CD14-positive monocyte (primary cell): Measurements from ENCODE around the gene ASB9. TPM values are rescaled to one million over a fixed set of nuclear protein-coding genes. Genes with fewer than 3 reads are reported as not detected.
"Not testable (repeated sequence)": the region's sequence is repeated elsewhere in the genome, so short reads cannot be mapped to it uniquely, and the experiment has no call there.

Source experiments
- DNase-seq, 3 donors: peaks; one replicate each; pipeline ENCODE4 v3.0.0-alpha.2; 2011 to 2022
- H2AFZ ChIP-seq: 2 replicates; pipeline ENCODE4 v1.6.0; 2012; ENCODE audit warnings: mild to moderate bottlenecking, low read depth, low read length, inconsistent platforms; ENCODE audit not compliant: insufficient read depth, poor library complexity, severe bottlenecking
- H3K27ac ChIP-seq, 2 donors: 1 replicate in 1 of 2; 2 replicates in 1 of 2; pipeline ENCODE4 v1.5.1; 2012 to 2013; ENCODE audit warnings: low read length in 2 of 2, control low read depth in 1 of 2, inconsistent platforms in 1 of 2, low read depth in 1 of 2, mild to moderate bottlenecking in 1 of 2
- H3K27me3 ChIP-seq, 2 donors: one replicate each; pipeline versions ENCODE4 v1.6.0 to v1.6.1; 2011 to 2013; ENCODE audit warnings: low read length in 2 of 2; ENCODE audit not compliant: control insufficient read depth in 2 of 2, insufficient read depth in 2 of 2
- H3K36me3 ChIP-seq, 2 donors: replicated peaks in 1 of 2; 1 replicate in 1 of 2; 2 replicates in 1 of 2; pipeline versions ENCODE4 v1.5.1 to v1.6.1; 2012 to 2013; ENCODE audit warnings: low read length in 2 of 2, control low read depth in 1 of 2, inconsistent platforms in 1 of 2, mild to moderate bottlenecking in 1 of 2; ENCODE audit not compliant: insufficient read depth in 2 of 2, control insufficient read depth in 1 of 2
- H3K4me1 ChIP-seq, 2 donors: 1 replicate in 1 of 2; 2 replicates in 1 of 2; pipeline versions ENCODE4 v1.5.1 to v1.6.1; 2012 to 2013; ENCODE audit warnings: low read length in 2 of 2, control low read depth in 1 of 2, inconsistent platforms in 1 of 2, mild to moderate bottlenecking in 1 of 2, moderate library complexity in 1 of 2; ENCODE audit not compliant: insufficient read depth in 2 of 2, control insufficient read depth in 1 of 2
- H3K4me2 ChIP-seq: replicated peaks from 2 replicates; pipeline ENCODE3; 2012; ENCODE audit warnings: low read length, moderate library complexity, mild to moderate bottlenecking; ENCODE audit not compliant: poor library complexity, severe bottlenecking; ENCODE audit errors: extremely low read depth
- H3K4me3 ChIP-seq, 3 experiments: fragments of 200-600 bp in 1 of 3; sonication (generic) in 1 of 3; replicated peaks in 1 of 3; 1 replicate in 2 of 3; 2 replicates in 1 of 3; pipeline ENCODE4 v1.5.1; 2011 to 2013; ENCODE audit warnings: low read length in 3 of 3, mild to moderate bottlenecking in 3 of 3, control low read depth in 2 of 3, low read depth in 2 of 3, inconsistent platforms in 1 of 3, moderate library complexity in 1 of 3
- H3K79me2 ChIP-seq: 2 replicates; pipeline ENCODE4 v1.6.0; 2012; ENCODE audit warnings: mild to moderate bottlenecking, control low read depth, inconsistent platforms, low read length, moderate library complexity; ENCODE audit not compliant: insufficient read depth
- H3K9ac ChIP-seq: 2 replicates; pipeline ENCODE4 v1.6.0; 2017; ENCODE audit warnings: low read length, mild to moderate bottlenecking; ENCODE audit not compliant: insufficient read depth, poor library complexity, severe bottlenecking
- H3K9me3 ChIP-seq, 2 donors: replicated peaks in 1 of 2; 1 replicate in 1 of 2; 2 replicates in 1 of 2; pipeline versions ENCODE4 v1.5.1 to v1.6.1; 2012 to 2013; ENCODE audit warnings: low read length in 2 of 2, control low read depth in 1 of 2; ENCODE audit not compliant: control insufficient read depth in 1 of 2, insufficient read depth in 1 of 2
- H4K20me1 ChIP-seq: 2 replicates; pipeline ENCODE4 v1.6.0; 2012; ENCODE audit warnings: mild to moderate bottlenecking, low read length, control low read depth, moderate library complexity; ENCODE audit not compliant: insufficient read depth
- H3K27ac Mint-ChIP-seq, 7 donors: one replicate each; pipeline ENCODE4 v1.8.0; 2020; ENCODE audit warnings: mild to moderate bottlenecking in 7 of 7, mixed read lengths in 7 of 7, moderate library complexity in 6 of 7, inconsistent platforms in 2 of 7
- H3K27me3 Mint-ChIP-seq, 3 donors: one replicate each; pipeline ENCODE4 v1.8.0; 2021 to 2022; ENCODE audit warnings: low read depth in 3 of 3, mild to moderate bottlenecking in 3 of 3, mixed read lengths in 3 of 3, moderate library complexity in 3 of 3, inconsistent platforms in 1 of 3
- H3K36me3 Mint-ChIP-seq, 2 donors: one replicate each; pipeline ENCODE4 v1.8.0; 2020; ENCODE audit warnings: mixed read lengths in 2 of 2, inconsistent platforms in 1 of 2, mild to moderate bottlenecking in 1 of 2
- H3K4me1 Mint-ChIP-seq: one replicate; pipeline ENCODE4 v1.8.0; 2020; ENCODE audit warnings: mild to moderate bottlenecking, mixed read lengths
- H3K4me3 Mint-ChIP-seq, 2 donors: one replicate each; pipeline ENCODE4 v1.8.0; 2020; ENCODE audit warnings: mild to moderate bottlenecking in 2 of 2, mixed read lengths in 2 of 2, moderate library complexity in 1 of 2
- H3K9me3 Mint-ChIP-seq, 7 donors: one replicate each; pipeline ENCODE4 v1.8.0; 2020 to 2022; ENCODE audit warnings: mixed read lengths in 7 of 7, mild to moderate bottlenecking in 6 of 7, moderate library complexity in 6 of 7, inconsistent platforms in 2 of 7
- CTCF ChIP-seq: fragments of 200-600 bp; IDR thresholded peaks from one replicate; pipeline ENCODE4 v1.8.0; 2022; ENCODE audit warnings: antibody characterized with exemption, mild to moderate bottlenecking
- WGBS: methylation state at CpG from one replicate; pipeline ENCODE4 v1.1.5; 2013; ENCODE audit warnings: missing lambda C conversion rate; ENCODE audit not compliant: insufficient coverage; 5-methylcytosine and 5-hydroxymethylcytosine counted together
- intact Hi-C, 2 donors: fragments of 100-400 bp; cut with micrococcal nuclease; formaldehyde crosslinking; loops; one replicate each; pipeline versions ENCODE4 v1.15.0 to v1.15.1; 2023
- polyA plus RNA-seq, 3 donors: library from polyadenylated mRNA; depleted of rRNA in 1 of 3; unstranded in 2 of 3; stranded (reverse) in 1 of 3; fragments of 300-500 nt in 2 of 3; fragments of >200 nt in 1 of 3; fragmentation: Illumina TruSeq in 2 of 3; gene quantifications; 1 replicate in 2 of 3; 2 replicates in 1 of 3; pipeline ENCODE4 v1.2.3, GENCODE V29; 2012 to 2021

ASB9 gene
- polyA plus RNA-seq, 3 donors, result 0.24 to 1.4 (median 0.63) TPM

GRCh38 chrX:15311119-15311518 lies 41.2 kb upstream of the ASB9 start:
- no peak overlapping the region for H3K4me3 Mint-ChIP-seq
- H3K27ac Mint-ChIP-seq, result no peak overlapping the region
- Histone ChIP-seq H2AFZ (no peak overlapping the region), H3K36me3 (no peaks in the 10 kb centered on the region), H3K27ac (no peak overlapping the region), H4K20me1 (no peaks in the 10 kb centered on the region), H3K79me2 (no peaks in the 10 kb centered on the region), H3K4me3 (no peak overlapping the region), H3K4me2 (no peak overlapping the region), H3K27me3 (peaks cover 0 to 4% of the 10 kb centered on the region in 2 donors), H3K9me3 (no peaks in the 10 kb centered on the region), H3K9ac (no peak overlapping the region), H3K4me1 (no peaks in the 10 kb centered on the region)
- H3K27me3 Mint-ChIP-seq, result peaks cover 0 to 22% (median 3%) of the 10 kb centered on the region in 3 donors
- H3K9me3 Mint-ChIP-seq, result peaks cover 0 to 4% (median 0%) of the 10 kb centered on the region in 7 donors
- H3K36me3 Mint-ChIP-seq, result no peaks in the 10 kb centered on the region
- no peaks in the 10 kb centered on the region for H3K4me1 Mint-ChIP-seq
- no peak for DNase-seq
- 100% methylated on average over 2 of the region's 3 CpGs for WGBS
- intact Hi-C loops, result no loop called here
- TF ChIP-seq CTCF, result no peak

- no peak overlapping the region for H3K27ac ChIP-seq
- WGBS, result no CpG with 5 or more reads among the region's 3 CpGs
- H3K4me1 Mint-ChIP-seq, result no peaks in the 10 kb centered on the region
- H3K4me3 ChIP-seq, result no peak overlapping the region
- H3K27me3 ChIP-seq, result peaks cover 0 to 4% of the 10 kb centered on the region in 2 donors
- no peak for TF ChIP-seq CTCF
- H3K27me3 Mint-ChIP-seq, result peaks cover 0 to 22% (median 3%) of the 10 kb centered on the region in 3 donors
- no peaks in the 10 kb centered on the region for H3K36me3 ChIP-seq
- peaks cover 0 to 4% (median 0%) of the 10 kb centered on the region in 7 donors for H3K9me3 Mint-ChIP-seq
- intact Hi-C loops, result no loop called here
- H3K27ac Mint-ChIP-seq, result no peak overlapping the region
- H3K4me2 ChIP-seq, result no peak overlapping the region
- no peaks in the 10 kb centered on the region for H3K9me3 ChIP-seq
- no peaks in the 10 kb centered on the region for H3K36me3 Mint-ChIP-seq
- DNase-seq, result no peak
- no peak overlapping the region for H2AFZ ChIP-seq
- H4K20me1 ChIP-seq, result no peaks in the 10 kb centered on the region
- no peaks in the 10 kb centered on the region for H3K79me2 ChIP-seq
- H3K4me3 Mint-ChIP-seq, result no peak overlapping the region
- H3K9ac ChIP-seq, result no peak overlapping the region
- no peaks in the 10 kb centered on the region for H3K4me1 ChIP-seq
These were observed 40.2 kb upstream of the ASB9 start for GRCh38 chrX:15310117-15310516.

- H3K27ac ChIP-seq, H3K36me3 Mint-ChIP-seq, intact Hi-C loops, H4K20me1 ChIP-seq, H3K27me3 ChIP-seq, H3K9me3 ChIP-seq, DNase-seq, H3K9me3 Mint-ChIP-seq, H3K9ac ChIP-seq, H3K79me2 ChIP-seq, H3K4me1 Mint-ChIP-seq, H3K4me3 Mint-ChIP-seq, H3K36me3 ChIP-seq, H2AFZ ChIP-seq, H3K4me3 ChIP-seq, H3K4me2 ChIP-seq: not testable (repeated sequence)
- H3K4me1 ChIP-seq, result peaks cover 10 to 12% of the 10 kb centered on the region in 2 donors
- WGBS, result no CpG with 5 or more reads among the region's 3 CpGs
- Mint-ChIP-seq H3K27me3 (peaks cover 0 to 14% (median 0%) of the 10 kb centered on the region in 3 donors), H3K27ac (peak overlapping the region in 1 of 7 donors; percentile 40)
These were observed 36.0 kb upstream of the ASB9 start for GRCh38 chrX:15305899-15306298.
